HG02943 (cell line): ENCODE results near the gene SSBP4.

Experiments used
- ATAC-seq: cut with Tn5 transposase; IDR thresholded peaks from one replicate; pipeline ENCODE4 v1.9.1; 2021; ENCODE audit warnings: mild to moderate bottlenecking, low read depth, moderate library complexity; ENCODE audit not compliant: unreplicated experiment

SSBP4 gene

GRCh38 chr19:18419699-18420460, 682 bp downstream of the SSBP4 start:
- ATAC-seq = no peak

DNA sequence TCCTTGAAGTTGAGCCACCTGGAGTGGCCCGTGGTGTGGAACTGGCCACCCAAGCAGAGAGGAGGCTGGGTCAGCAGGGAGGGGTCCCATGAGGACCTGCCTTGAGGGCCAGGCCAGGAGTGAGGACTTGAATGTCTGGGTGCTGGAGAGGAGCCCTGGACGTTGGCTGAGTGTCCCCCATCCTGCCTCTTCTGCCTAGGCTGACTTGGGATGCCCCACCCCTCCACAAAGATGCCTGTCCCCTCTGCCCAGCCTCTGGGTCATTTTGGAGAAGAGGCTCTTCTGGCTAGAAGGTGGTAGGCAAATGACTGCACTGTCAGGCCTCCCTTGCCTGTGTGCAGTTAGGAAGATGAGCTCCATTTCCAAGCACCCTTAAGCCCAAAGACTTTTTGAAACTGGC, 1.7 kb downstream of the SSBP4 start:
- ATAC-seq = no peak

DNA sequence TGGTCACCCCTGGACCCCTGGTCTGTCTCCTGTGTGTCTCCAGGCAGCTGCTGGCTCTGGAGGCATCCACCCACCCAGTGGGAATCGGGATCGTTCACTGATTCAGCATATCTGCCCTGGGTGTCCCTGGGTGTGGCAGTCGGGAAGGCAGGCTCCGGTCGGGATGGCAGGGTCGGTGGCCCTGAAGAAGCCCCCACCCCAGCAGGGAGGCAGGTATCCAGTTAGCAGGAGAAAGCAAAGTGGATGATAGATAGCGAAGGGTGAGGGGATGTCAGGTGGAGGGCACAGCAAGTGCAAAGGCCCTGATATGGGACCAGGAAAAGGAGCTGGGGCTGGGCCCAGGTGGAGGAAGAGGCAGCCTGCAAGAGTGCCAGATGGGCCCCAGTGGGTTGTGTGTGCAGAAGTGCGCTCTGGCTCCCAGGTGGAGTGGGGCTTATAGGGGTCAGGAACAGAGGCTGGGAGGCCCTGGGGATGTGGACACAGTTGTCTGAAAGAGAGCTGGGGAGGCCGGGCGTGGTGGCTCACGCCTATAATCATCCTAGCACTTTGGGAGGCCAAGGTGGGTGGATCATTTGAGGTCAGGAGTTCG, 2.3 kb downstream of the SSBP4 start:
- no peak for ATAC-seq

DNA sequence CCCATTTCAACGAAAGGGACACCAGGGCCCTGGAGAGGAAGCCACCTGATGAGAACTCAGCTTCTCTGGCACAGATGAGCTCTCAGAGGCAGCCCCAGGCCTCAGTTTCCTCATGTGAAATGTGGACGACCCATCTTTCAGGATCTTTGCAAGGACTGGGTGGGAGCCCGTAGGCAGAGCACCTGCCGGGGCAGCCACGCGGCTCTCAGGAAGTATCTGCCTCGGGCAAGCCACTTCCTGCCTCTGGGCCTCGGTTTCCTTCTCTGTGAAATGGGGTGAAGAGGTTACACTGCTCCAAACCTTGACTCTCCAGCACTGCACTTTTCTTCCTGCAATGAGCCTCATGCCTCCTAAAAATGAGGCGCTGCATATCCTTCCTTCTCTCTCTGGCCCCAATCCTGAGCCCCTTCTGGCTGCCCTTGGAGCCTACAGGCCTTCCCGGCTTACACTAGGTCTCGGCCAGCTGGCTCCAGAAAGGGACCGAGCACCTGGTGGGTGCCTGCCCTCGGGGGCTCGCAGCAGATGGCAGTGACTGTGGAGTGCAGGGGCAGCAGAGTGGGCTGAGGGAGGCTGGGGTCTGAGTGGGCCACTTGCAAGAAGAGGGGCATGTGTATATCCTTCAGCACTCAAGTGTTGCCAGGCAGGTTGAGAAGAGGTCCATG, 3.5 kb downstream of the SSBP4 start:
- ATAC-seq = no peak

DNA sequence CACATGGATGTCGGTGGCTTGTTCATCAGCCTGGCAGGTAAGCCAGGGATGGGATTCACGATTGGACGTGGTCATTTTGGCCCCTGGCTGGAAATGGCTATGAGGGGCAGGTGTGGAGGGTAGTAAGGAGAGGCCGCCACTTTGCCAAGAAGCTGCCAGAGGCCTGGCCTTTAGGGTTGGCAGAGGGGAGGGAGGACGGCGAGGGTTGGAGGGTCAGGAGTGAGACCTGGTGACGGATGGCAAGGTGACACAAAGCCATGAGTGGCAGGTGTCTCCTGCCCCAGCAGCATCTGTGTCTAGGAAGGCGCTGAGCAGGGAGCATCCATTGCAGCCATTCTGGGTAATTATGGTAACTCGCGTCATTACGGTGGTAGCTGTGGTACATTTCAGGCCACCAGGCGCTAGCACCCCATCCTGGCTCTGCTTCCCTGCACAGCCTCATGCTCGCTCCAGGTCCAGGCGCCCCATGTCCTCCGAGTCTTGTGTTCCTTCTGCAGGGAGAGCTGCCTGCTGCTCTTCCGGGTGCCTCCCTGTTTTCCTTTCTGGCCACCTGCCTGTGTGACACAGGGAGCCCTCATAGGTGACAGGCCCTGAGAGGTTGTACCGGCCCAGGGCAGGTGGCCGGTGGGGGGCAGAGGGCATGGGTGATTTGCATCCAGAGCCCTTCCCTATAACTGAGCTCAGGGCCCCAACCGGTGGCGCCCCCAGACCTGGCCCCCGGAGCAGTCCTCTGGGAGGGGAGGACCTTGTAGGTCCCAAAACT, 4.2 kb downstream of the SSBP4 start:
- no peak for ATAC-seq

DNA sequence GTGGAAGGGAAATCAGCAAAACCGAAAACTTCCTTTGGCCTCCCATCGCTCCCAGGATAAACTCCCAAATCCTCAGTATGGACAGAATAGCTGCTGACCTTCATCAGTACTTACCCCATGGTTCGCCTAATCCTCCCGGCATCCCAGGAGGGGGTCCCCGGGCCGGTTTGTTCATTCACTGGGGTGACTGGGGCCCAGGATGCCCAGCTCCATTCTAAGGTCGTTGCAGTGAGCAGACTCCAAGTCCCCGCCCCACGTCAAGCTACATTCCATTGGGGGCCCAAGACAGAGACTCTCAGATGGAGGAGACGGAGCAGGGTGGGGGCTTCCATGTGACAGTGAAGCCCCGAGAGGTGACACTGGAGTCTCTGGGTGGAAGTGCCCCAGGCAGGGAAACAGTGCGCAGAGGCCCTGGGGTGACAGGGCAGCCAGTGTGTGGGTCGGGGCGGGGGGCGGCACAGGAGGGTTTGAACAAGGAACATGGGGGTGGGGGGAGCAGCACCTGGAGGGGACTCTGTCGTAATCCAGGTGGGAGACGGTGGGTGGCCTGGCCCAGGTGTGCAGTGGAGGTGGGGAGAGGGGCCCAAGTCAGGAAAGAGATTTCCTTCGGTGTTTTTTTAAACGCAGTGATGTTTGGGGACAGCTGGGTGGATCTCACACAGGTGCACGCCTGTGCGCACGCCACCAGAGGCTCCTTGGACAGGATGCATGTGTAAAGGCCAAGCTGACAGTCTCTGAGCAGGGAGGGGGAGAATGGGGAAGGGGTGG, 5.1 kb downstream of the SSBP4 start:
- ATAC-seq = no peak

DNA sequence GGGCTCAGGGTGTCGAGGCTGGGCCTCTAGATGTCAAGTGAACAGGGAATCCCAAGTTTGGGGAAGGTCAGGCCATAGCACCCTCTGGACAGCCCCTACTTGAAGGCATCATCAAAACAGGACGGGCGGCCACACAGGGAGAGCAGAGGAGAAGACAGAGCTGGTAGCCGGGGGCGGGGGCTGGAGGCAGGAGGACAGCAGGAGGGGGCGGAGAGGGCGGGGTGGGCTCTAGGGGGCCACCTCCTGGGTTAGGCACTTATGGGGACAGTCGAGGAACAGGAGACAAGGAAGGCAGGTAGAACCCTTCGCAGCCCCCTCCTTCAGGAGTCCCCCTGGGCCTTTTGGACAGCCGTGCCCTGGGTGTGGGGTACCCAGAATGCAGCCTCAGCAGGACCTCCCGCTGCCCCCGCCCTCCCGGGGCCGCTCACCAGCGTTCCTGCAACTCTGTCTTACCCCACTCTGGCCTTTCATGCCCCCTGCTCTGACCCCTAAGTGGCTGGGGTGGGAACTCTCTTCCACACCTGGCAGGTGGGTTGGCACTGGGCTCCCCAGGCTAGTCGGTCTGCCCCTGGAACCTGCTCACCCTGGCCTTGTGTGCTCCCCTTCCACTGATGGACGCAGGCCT, 5.8 kb downstream of the SSBP4 start:
- ATAC-seq = no peak

GRCh38 chr19:18425515-18426415, 6.6 kb downstream of the SSBP4 start:
- ATAC-seq = no peak

DNA sequence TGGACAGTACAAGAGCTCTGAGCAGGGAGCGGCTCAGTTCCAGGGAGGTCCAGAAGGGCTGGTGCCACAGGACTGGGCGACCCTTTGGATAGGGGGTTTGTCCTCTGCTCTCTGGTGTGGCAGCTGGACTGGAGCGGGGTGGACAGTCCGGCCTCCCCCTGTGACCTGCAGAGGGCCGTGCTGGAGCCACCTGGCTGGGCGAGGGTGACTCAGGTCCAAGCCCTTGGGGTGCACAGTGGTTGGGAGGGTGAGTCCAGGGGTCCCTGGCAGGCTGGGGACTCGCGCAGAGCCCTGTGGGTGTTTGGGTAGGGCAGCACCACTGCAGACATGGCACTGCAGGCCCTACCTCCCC, 7.2 kb downstream of the SSBP4 start:
- ATAC-seq = no peak

- no peak for ATAC-seq
These were observed 8.0 kb downstream of the SSBP4 start for GRCh38 chr19:18427080-18427742.

DNA sequence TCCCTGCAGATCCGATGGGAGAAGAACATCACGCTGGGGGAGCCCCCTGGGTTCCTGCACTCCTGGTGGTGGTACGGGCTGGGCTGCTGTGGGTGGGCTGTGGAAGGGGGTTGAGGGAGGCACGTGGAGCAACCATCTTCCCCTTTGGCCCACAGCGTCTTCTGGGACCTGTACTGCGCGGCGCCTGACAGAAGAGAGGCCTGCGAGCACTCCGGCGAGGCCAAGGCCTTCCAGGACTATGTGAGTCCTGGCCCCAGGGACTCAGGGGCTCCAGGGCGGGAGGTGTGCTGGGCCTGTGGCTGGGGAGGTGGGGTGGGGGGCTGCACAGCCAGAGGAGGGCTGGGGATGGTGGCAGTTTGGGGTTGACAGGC, 8.5 kb downstream of the SSBP4 start:
- no peak for ATAC-seq

DNA sequence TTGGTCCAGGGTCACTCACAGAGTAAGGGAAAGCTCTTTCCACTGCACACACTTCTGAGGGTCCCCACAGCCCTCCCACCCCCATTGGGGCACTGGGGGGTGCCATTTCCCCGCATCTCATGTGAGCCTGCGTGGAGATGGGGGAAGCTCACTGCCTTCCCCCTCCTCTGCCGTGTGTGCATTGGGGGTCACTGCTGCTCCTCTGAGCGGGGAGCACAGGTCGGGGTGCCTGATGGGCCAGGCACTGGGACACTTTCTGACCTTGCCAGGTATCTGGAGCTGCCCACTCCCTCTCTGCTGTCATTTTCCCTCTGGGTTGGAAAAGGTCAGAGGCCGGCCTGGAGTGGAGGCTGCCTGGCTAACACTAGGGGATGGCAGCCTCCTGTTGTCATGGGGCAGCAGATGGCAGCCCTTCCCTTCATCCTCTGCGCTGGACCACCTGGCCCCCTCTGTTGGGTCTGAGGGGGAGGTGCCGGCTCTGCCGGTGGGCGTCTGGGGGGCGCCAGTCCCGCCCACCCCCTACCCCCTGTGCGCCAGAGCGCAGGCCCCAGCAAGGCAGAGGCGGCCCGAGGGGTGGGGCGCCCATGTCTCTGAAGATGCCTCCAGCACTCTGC, 9.1 kb downstream of the SSBP4 start:
- no peak for ATAC-seq

GRCh38 chr19:18428787-18429674, 9.8 kb downstream of the SSBP4 start:
- peak; percentile 62 for ATAC-seq

- no peak for ATAC-seq
These were observed 10.7 kb downstream of the SSBP4 start for GRCh38 chr19:18429717-18430416.

- no peak for ATAC-seq
These were observed 11.4 kb downstream of the SSBP4 start for GRCh38 chr19:18430417-18431144.
